ENCODE data around the gene PDZK1IP1. TPM values are rescaled to one million over a fixed set of nuclear protein-coding genes. Genes with fewer than 3 reads are reported as not detected.
"Not testable (repeated sequence)": the region's sequence is repeated elsewhere in the genome, so short reads cannot be mapped to it uniquely, and the experiment has no call there.

Gene PDZK1IP1
- total and polyA plus RNA-seq, 7 donors: 31.9 to 291 (median 35.4) TPM; not detected in 4

DNA sequence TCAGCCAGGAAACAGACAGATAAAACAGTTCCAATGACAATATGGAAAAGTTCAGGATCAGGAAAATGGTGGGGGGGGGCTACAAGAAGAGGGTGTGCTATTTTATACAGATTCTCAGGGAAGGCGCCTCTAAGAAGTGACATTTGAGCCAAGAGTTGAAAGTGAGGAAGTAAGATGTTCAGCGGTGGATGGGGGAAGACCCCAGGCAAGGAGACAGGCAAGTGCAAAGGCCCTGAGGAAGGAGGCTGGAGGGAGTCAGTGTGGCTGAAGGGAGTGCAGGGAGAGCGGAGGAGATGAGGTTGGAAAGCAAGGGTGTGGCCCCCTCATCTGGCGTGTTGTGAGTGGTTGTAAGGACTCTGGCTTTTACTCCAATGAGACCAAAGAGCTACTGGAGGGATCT lies 8.4 kb upstream of the PDZK1IP1 start:
- WGBS, 2 donors: 83 to 91% methylated on average over 4 of the region's 4 CpGs
- peak; percentile 33 for DNase-seq
- intact Hi-C loops (cut with DNase I): no loop called here
- Histone ChIP-seq H3K27me3 (peaks cover 0 to 22% (median 0%) of the 10 kb centered on the region in 3 donors), H3K4me3 (no peak overlapping the region), H3K4me1 (no peaks in the 10 kb centered on the region), H3K9me3 (peaks cover 0 to 4% (median 0%) of the 10 kb centered on the region in 4 donors), H3K27ac (no peak overlapping the region), H3K36me3 (no peaks in the 10 kb centered on the region)
- TF ChIP-seq, protein P1, sequence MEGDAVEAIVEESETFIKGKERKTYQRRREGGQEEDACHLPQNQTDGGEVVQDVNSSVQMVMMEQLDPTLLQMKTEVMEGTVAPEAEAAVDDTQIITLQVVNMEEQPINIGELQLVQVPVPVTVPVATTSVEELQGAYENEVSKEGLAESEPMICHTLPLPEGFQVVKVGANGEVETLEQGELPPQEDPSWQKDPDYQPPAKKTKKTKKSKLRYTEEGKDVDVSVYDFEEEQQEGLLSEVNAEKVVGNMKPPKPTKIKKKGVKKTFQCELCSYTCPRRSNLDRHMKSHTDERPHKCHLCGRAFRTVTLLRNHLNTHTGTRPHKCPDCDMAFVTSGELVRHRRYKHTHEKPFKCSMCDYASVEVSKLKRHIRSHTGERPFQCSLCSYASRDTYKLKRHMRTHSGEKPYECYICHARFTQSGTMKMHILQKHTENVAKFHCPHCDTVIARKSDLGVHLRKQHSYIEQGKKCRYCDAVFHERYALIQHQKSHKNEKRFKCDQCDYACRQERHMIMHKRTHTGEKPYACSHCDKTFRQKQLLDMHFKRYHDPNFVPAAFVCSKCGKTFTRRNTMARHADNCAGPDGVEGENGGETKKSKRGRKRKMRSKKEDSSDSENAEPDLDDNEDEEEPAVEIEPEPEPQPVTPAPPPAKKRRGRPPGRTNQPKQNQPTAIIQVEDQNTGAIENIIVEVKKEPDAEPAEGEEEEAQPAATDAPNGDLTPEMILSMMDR (IDR thresholded peaks at IDR 0.05): no peak
- TF ChIP-seq POLR2A (IDR thresholded peaks at IDR 0.05) (no peak), EP300 (IDR thresholded peaks at IDR 0.05) (no peak), POLR2AphosphoS5 (IDR thresholded peaks at IDR 0.05) (no peak)

DNA sequence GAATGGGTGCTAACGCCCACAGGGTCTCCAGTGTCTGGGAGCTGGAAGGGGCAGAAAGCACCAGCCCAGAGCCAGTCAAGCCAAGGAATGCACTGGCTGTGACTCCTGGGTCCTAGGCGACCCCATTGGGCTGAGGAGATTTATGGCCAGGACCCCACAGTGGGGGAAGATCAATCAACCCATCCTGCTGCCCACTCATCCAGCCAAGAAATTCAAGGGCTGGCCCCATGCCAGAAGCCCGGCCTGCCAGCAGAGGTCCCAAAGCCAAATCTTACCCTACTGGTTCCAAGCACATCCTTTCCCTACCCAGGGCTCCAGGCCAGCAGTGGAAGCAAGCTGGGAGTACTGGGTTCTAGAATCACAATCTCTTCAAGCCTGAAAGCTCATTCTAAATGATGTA lies 6.8 kb upstream of the PDZK1IP1 start:
- intact Hi-C loops (cut with DNase I): no loop called here
- TF ChIP-seq EP300 (IDR thresholded peaks at IDR 0.05): no peak
- peaks cover 0 to 8% (median 5%) of the 10 kb centered on the region in 4 donors for H3K4me1 ChIP-seq
- DNase-seq: peak; percentile 35
- no peak overlapping the region for H3K4me3 ChIP-seq
- 66 to 78% methylated on average over 3 of the region's 3 CpGs for WGBS, 2 donors
- H3K27ac ChIP-seq: no peak overlapping the region
- H3K36me3 ChIP-seq: no peaks in the 10 kb centered on the region
- peaks cover 0 to 22% (median 0%) of the 10 kb centered on the region in 3 donors for H3K27me3 ChIP-seq
- no peaks in the 10 kb centered on the region for H3K9me3 ChIP-seq

DNA sequence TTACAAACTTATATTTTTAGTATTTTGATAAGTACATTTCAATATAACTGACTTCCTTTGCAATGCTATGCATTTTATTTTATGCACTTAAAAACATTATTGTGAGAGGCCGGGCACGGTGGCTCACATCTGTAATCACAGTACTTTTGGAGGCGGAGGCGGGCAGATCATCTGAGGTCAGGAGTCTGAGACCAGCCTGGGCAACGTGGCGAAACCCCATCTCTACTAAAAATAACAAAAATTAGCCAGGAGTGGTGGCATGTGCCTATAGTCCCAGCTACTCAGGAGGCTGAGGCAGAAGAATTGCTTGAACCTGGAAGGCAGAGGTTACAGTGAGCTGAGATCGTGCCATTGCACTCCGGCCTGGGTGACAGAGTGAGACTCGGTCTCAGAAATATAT lies 6.1 kb upstream of the PDZK1IP1 start:
- 85 to 91% methylated on average over 9 of the region's 9 CpGs for WGBS, 2 donors
- H3K27ac ChIP-seq; intact Hi-C loops (cut with DNase I); H3K36me3 ChIP-seq; H3K9me3 ChIP-seq; H3K4me3 ChIP-seq; H3K4me1 ChIP-seq: not testable (repeated sequence)
- peaks cover 0 to 19% (median 0%) of the 10 kb centered on the region in 3 donors for H3K27me3 ChIP-seq
- peak; percentile 3 for DNase-seq

DNA sequence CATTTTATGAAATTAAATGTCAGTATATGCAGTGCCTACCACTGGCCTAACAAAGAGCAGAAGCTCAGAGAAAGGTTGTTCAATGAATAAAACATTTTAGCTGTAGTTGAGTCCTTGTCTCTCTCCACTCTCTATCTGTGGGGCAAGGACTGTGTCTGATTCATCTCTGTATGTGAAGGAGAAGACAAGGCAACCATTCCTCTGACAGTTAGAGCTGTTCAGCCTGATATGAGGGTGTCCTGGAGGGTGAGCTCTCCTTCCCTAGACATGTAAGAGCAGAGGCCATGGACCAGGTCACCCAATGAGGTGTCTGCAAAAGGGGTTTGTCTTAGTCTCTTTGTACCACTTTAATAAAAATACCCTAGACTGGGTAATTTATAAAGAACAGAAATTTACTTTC lies 4.5 kb upstream of the PDZK1IP1 start:
- TF ChIP-seq, protein P1 (IDR thresholded peaks at IDR 0.05): no peak
- TF ChIP-seq POLR2A (IDR thresholded peaks at IDR 0.05) (no peak), POLR2AphosphoS5 (IDR thresholded peaks at IDR 0.05) (no peak), EP300 (IDR thresholded peaks at IDR 0.05) (no peak)
- no peaks in the 10 kb centered on the region for H3K9me3 ChIP-seq
- no peak overlapping the region for H3K27ac ChIP-seq
- no peaks in the 10 kb centered on the region for H3K36me3 ChIP-seq
- intact Hi-C loops (cut with DNase I): loop anchor here (5.0 kb wide), 2 partner anchors 243 to 518 kb away; partner anchors contain the start of gene FOXD2
- peaks cover 0 to 21% (median 17%) of the 10 kb centered on the region in 4 donors for H3K4me1 ChIP-seq
- DNase-seq: peak; percentile 6
- no peak overlapping the region for H3K4me3 ChIP-seq
- peaks cover 0 to 19% (median 0%) of the 10 kb centered on the region in 3 donors for H3K27me3 ChIP-seq

DNA sequence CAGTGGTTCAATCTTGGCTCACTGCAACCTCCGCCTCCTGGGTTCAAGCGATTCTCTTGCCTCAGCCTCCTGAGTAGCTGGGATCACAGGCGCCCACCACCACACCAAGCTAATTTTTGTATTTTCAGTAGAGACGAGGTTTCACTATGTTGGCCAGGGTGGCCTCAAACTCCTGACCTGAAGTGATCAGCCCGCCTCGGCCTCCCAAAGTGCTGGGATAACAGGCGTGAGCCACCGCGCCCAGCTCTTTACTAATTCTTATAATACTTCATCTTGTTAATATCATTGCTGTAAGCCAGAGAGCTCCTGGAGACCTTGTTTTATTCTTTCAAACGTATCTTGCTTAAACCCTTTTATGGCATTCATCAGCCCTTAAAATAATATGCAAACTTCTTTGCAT lies 3.7 kb upstream of the PDZK1IP1 start:
- peak; percentile 10 for DNase-seq
- H3K9me3 ChIP-seq, H3K36me3 ChIP-seq, H3K27ac ChIP-seq, H3K4me3 ChIP-seq: not testable (repeated sequence)
- peaks cover 0 to 11% (median 0%) of the 10 kb centered on the region in 3 donors for H3K27me3 ChIP-seq
- H3K4me1 ChIP-seq: peaks cover 0 to 21% (median 17%) of the 10 kb centered on the region in 4 donors
- WGBS, 2 donors: 88 to 93% methylated on average over 10 of the region's 10 CpGs
- intact Hi-C loops (cut with DNase I): loop anchor here (5.0 kb wide), 2 partner anchors 244 to 519 kb away; partner anchors contain the start of gene FOXD2

DNA sequence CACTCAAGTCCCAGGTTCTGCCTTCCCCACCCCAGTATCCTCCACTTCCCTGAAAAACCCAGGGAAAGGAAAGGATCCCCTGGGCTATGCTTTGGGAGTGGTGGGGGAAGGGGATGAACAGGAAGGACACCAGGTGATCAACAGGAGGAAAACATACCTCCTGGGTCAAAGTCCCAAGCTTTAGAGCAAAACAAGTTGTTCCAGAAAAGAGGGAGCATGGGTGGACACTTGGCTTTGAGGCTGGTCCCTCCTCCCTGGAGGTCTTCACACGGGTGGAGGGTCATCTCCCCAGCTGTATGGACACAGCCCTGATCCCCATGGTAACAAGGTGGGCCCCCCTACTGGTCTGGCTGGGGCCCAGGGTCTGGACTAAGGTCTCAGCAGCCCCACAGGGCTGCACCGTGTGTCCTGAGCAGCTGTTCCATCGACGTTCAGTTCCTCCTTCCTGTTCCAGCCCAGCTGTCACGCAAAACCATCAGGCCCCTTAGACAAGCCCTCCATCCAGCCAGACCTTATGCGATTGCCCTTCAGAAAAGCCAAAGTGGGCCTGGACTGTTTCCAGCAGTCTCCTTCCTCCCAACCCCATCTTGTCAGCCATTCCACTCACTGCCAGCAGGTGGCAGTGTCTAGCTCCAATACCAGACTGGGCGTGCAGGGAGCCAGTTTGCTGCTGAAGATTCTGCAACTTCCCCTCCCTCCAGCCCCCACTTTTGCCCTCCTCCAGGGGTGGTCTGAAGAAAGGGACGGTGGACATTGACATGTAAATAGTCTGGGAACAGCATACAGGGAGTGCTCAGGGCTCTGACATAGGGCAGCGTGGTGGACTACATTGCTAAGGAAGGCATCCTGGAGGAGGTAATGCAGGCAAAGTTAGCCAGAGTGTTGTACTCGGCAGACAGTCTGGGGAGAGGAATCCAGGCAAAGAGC lies 2.9 kb upstream of the PDZK1IP1 start:
- Histone ChIP-seq H3K9me3 (no peaks in the 10 kb centered on the region), H3K27me3 (peaks cover 0 to 5% (median 0%) of the 10 kb centered on the region in 3 donors), H3K36me3 (no peaks in the 10 kb centered on the region), H3K4me1 (peaks cover 0 to 21% (median 17%) of the 10 kb centered on the region in 4 donors), H3K4me3 (no peak overlapping the region), H3K27ac (no peak overlapping the region)
- intact Hi-C loops (cut with DNase I): loop anchor here (5.0 kb wide), 2 partner anchors 245 to 520 kb away; partner anchors contain the start of gene FOXD2
- peak; percentile 84 for DNase-seq
- TF ChIP-seq, protein P1 (IDR thresholded peaks at IDR 0.05): peak; percentile 58 to 90 (median 84)
- no peak for TF ChIP-seq POLR2A (IDR thresholded peaks at IDR 0.05)
- no peak for TF ChIP-seq POLR2AphosphoS5 (IDR thresholded peaks at IDR 0.05)
- no peak for TF ChIP-seq EP300 (IDR thresholded peaks at IDR 0.05)
- 5 to 15% methylated on average over 10 of the region's 10 CpGs for WGBS, 2 donors
